ENCODE measurements around the gene BFSP1. TPM values are rescaled to one million over a fixed set of nuclear protein-coding genes. Genes with fewer than 3 reads are reported as not detected.
A peak's percentile ranks its signal among the peaks of the same experiment; 100 is the strongest.

BFSP1 gene
- total and polyA plus RNA-seq, 2 experiments from 2014 or later: 2.7 to 4.9 TPM

- ATAC-seq (no peak), DNase-seq (ENCODE audit: low spot score) (peak; percentile 36)
- TF ChIP-seq JUNB (IDR thresholded peaks at IDR 0.05; ENCODE audit: unreplicated experiment) (no peak), NANOG (IDR thresholded peaks at IDR 0.05; ENCODE audit: borderline replicate concordance) (no peak), CREB1 (CRISPR knock-in tag; IDR thresholded peaks at IDR 0.05; ENCODE audit: low read depth) (no peak), ZNF331 (CRISPR knock-in tag; IDR thresholded peaks at IDR 0.05; ENCODE audit: low read depth) (no peak), EZH2phosphoT487 (IDR thresholded peaks at IDR 0.05; ENCODE audit: unreplicated experiment) (no peak), POLR2AphosphoS5 (IDR thresholded peaks at IDR 0.05; ENCODE audit: low read depth) (no peak), EZH2 (IDR thresholded peaks at IDR 0.05; ENCODE audit: low read depth, unreplicated experiment) (no peak)
- TF ChIP-seq, protein P1, sequence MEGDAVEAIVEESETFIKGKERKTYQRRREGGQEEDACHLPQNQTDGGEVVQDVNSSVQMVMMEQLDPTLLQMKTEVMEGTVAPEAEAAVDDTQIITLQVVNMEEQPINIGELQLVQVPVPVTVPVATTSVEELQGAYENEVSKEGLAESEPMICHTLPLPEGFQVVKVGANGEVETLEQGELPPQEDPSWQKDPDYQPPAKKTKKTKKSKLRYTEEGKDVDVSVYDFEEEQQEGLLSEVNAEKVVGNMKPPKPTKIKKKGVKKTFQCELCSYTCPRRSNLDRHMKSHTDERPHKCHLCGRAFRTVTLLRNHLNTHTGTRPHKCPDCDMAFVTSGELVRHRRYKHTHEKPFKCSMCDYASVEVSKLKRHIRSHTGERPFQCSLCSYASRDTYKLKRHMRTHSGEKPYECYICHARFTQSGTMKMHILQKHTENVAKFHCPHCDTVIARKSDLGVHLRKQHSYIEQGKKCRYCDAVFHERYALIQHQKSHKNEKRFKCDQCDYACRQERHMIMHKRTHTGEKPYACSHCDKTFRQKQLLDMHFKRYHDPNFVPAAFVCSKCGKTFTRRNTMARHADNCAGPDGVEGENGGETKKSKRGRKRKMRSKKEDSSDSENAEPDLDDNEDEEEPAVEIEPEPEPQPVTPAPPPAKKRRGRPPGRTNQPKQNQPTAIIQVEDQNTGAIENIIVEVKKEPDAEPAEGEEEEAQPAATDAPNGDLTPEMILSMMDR (conservative IDR thresholded peaks at IDR 0.05; ENCODE audit: low read depth in 2 of 2): no peak
- TF ChIP-seq, protein P2, sequence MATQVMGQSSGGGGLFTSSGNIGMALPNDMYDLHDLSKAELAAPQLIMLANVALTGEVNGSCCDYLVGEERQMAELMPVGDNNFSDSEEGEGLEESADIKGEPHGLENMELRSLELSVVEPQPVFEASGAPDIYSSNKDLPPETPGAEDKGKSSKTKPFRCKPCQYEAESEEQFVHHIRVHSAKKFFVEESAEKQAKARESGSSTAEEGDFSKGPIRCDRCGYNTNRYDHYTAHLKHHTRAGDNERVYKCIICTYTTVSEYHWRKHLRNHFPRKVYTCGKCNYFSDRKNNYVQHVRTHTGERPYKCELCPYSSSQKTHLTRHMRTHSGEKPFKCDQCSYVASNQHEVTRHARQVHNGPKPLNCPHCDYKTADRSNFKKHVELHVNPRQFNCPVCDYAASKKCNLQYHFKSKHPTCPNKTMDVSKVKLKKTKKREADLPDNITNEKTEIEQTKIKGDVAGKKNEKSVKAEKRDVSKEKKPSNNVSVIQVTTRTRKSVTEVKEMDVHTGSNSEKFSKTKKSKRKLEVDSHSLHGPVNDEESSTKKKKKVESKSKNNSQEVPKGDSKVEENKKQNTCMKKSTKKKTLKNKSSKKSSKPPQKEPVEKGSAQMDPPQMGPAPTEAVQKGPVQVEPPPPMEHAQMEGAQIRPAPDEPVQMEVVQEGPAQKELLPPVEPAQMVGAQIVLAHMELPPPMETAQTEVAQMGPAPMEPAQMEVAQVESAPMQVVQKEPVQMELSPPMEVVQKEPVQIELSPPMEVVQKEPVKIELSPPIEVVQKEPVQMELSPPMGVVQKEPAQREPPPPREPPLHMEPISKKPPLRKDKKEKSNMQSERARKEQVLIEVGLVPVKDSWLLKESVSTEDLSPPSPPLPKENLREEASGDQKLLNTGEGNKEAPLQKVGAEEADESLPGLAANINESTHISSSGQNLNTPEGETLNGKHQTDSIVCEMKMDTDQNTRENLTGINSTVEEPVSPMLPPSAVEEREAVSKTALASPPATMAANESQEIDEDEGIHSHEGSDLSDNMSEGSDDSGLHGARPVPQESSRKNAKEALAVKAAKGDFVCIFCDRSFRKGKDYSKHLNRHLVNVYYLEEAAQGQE (IDR thresholded peaks at IDR 0.05; ENCODE audit: unreplicated experiment): no peak
- Mint-ChIP-seq H3K4me1 (peaks cover 17% of the 10 kb centered on the region), H3K27ac (no peak overlapping the region), H3K4me3 (no peak overlapping the region), H3K27me3 (ENCODE audit: insufficient read depth, low read depth, poor library complexity) (peaks cover 18% of the 10 kb centered on the region), H3K9me3 (no peaks in the 10 kb centered on the region), H3K36me3 (ENCODE audit: low read depth) (no peaks in the 10 kb centered on the region)
- H2AFZ ChIP-seq: no peak overlapping the region
- H3K79me2 ChIP-seq (replicated peaks; ENCODE audit: insufficient read depth): no peaks in the 10 kb centered on the region
- H3K27ac ChIP-seq (ENCODE audit: low read depth): no peak overlapping the region
- no peak overlapping the region for H3K4me3 ChIP-seq
- no peaks in the 10 kb centered on the region for H3K36me3 ChIP-seq (ENCODE audit: insufficient read depth)
- H3K9me2 ChIP-seq (ENCODE audit: insufficient read depth): no peaks in the 10 kb centered on the region
- 0 out of 2 replicates have a peak, but pooled peaks cover 4% of the 10 kb centered on the region for H3K27me3 ChIP-seq (ENCODE audit: insufficient read depth)
- H4K20me1 ChIP-seq (replicated peaks; ENCODE audit: insufficient read depth): no peaks in the 10 kb centered on the region
- no peaks in the 10 kb centered on the region for H3F3A ChIP-seq (replicated peaks; ENCODE audit: low read depth)
- H3K4me1 ChIP-seq (ENCODE audit: insufficient read depth): no peaks in the 10 kb centered on the region
- no peak overlapping the region for H3K4me2 ChIP-seq
Observed at GRCh38 chr20:17502105-17502504, 29.1 kb downstream of the BFSP1 start.

- Histone ChIP-seq H3K27me3 (ENCODE audit: insufficient read depth) (0 out of 2 replicates have a peak, but pooled peaks cover 4% of the 10 kb centered on the region), H3F3A (replicated peaks; ENCODE audit: low read depth) (no peaks in the 10 kb centered on the region), H3K4me3 (no peak overlapping the region), H3K27ac (ENCODE audit: low read depth) (no peak overlapping the region), H3K4me1 (ENCODE audit: insufficient read depth) (no peaks in the 10 kb centered on the region), H3K36me3 (ENCODE audit: insufficient read depth) (no peaks in the 10 kb centered on the region), H3K4me2 (no peak overlapping the region), H3K9me2 (ENCODE audit: insufficient read depth) (no peaks in the 10 kb centered on the region), H4K20me1 (replicated peaks; ENCODE audit: insufficient read depth) (no peaks in the 10 kb centered on the region), H2AFZ (no peak overlapping the region), H3K79me2 (replicated peaks; ENCODE audit: insufficient read depth) (no peaks in the 10 kb centered on the region)
- DNase-seq (ENCODE audit: low spot score): no peak
- H3K27me3 Mint-ChIP-seq (ENCODE audit: insufficient read depth, low read depth, poor library complexity): peaks cover 18% of the 10 kb centered on the region
- H3K4me3 Mint-ChIP-seq: no peak overlapping the region
- peaks cover 17% of the 10 kb centered on the region for H3K4me1 Mint-ChIP-seq
- H3K36me3 Mint-ChIP-seq (ENCODE audit: low read depth): no peaks in the 10 kb centered on the region
- no peak for ATAC-seq
- no peak overlapping the region for H3K27ac Mint-ChIP-seq
- H3K9me3 Mint-ChIP-seq: no peaks in the 10 kb centered on the region
- TF ChIP-seq, protein P3, sequence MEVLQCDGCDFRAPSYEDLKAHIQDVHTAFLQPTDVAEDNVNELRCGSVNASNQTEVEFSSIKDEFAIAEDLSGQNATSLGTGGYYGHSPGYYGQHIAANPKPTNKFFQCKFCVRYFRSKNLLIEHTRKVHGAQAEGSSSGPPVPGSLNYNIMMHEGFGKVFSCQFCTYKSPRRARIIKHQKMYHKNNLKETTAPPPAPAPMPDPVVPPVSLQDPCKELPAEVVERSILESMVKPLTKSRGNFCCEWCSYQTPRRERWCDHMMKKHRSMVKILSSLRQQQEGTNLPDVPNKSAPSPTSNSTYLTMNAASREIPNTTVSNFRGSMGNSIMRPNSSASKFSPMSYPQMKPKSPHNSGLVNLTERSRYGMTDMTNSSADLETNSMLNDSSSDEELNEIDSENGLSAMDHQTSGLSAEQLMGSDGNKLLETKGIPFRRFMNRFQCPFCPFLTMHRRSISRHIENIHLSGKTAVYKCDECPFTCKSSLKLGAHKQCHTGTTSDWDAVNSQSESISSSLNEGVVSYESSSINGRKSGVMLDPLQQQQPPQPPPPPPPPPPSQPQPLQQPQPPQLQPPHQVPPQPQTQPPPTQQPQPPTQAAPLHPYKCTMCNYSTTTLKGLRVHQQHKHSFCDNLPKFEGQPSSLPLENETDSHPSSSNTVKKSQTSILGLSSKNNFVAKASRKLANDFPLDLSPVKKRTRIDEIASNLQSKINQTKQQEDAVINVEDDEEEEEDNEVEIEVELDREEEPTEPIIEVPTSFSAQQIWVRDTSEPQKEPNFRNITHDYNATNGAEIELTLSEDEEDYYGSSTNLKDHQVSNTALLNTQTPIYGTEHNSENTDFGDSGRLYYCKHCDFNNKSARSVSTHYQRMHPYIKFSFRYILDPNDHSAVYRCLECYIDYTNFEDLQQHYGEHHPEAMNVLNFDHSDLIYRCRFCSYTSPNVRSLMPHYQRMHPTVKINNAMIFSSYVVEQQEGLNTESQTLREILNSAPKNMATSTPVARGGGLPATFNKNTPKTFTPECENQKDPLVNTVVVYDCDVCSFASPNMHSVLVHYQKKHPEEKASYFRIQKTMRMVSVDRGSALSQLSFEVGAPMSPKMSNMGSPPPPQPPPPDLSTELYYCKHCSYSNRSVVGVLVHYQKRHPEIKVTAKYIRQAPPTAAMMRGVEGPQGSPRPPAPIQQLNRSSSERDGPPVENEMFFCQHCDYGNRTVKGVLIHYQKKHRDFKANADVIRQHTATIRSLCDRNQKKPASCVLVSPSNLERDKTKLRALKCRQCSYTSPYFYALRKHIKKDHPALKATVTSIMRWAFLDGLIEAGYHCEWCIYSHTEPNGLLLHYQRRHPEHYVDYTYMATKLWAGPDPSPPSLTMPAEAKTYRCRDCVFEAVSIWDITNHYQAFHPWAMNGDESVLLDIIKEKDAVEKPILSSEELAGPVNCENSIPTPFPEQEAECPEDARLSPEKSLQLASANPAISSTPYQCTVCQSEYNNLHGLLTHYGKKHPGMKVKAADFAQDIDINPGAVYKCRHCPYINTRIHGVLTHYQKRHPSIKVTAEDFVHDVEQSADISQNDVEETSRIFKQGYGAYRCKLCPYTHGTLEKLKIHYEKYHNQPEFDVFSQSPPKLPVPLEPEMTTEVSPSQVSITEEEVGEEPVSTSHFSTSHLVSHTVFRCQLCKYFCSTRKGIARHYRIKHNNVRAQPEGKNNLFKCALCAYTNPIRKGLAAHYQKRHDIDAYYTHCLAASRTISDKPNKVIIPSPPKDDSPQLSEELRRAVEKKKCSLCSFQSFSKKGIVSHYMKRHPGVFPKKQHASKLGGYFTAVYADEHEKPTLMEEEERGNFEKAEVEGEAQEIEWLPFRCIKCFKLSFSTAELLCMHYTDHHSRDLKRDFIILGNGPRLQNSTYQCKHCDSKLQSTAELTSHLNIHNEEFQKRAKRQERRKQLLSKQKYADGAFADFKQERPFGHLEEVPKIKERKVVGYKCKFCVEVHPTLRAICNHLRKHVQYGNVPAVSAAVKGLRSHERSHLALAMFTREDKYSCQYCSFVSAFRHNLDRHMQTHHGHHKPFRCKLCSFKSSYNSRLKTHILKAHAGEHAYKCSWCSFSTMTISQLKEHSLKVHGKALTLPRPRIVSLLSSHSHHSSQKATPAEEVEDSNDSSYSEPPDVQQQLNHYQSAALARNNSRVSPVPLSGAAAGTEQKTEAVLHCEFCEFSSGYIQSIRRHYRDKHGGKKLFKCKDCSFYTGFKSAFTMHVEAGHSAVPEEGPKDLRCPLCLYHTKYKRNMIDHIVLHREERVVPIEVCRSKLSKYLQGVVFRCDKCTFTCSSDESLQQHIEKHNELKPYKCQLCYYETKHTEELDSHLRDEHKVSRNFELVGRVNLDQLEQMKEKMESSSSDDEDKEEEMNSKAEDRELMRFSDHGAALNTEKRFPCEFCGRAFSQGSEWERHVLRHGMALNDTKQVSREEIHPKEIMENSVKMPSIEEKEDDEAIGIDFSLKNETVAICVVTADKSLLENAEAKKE (CRISPR knock-in tag; IDR thresholded peaks at IDR 0.05): no peak
- TF ChIP-seq ZNF331 (CRISPR knock-in tag; IDR thresholded peaks at IDR 0.05; ENCODE audit: low read depth): no peak
- no peak for TF ChIP-seq EZH2 (IDR thresholded peaks at IDR 0.05; ENCODE audit: low read depth, unreplicated experiment)
- no peak for TF ChIP-seq NANOG (IDR thresholded peaks at IDR 0.05; ENCODE audit: borderline replicate concordance)
Observed at GRCh38 chr20:17501701-17502100, 29.5 kb downstream of the BFSP1 start.
